Measurements from ENCODE around the gene PRKCB.

PRKCB gene

GRCh38 chr16:23836078-23836403, 258 bp downstream of the PRKCB start:
- in situ Hi-C loops (cut with MboI; ENCODE audit: low sequenced_read_pairs) = no loop called here

GRCh38 chr16:23836404-23837311, 875 bp downstream of the PRKCB start:
- in situ Hi-C loops (cut with MboI; ENCODE audit: low sequenced_read_pairs) = no loop called here

DNA sequence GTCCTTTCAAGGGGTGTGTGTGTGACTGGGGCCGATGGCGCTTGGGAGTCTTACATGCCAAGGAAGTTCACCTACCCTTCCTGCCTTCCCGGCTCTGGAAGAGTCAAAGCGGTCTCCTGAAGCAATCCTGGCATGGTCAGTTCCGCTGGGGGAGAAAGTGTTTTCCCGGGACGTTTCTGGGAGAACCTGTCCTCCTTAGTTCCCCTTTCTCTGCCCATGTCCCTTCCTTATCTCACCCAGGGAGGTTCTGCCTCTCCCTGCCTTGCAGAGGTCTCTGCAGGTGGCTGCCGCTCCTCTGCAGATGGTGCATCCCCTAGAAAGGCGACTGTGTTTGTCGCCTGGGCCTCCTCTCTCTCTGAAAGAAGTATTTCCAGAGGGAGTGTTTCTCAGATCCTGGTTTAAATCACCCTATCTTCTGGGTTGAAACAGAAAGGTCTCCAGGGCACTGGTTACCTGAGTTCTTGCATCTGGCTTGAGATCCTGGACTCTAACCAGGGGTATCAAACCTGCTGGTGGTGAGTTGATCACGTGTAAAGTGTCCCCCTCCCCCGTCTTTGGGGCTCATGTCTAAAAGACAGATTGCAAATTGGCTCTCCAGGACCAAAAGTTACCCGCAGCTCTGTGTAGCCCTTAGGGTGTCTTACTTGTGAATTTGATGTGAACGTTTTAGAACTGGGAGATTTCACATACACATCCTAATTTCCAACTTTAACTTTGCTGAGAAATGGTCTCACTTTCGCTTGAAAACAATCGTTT, 1.9 kb downstream of the PRKCB start:
- in situ Hi-C loops (cut with MboI; ENCODE audit: low sequenced_read_pairs) = no loop called here

DNA sequence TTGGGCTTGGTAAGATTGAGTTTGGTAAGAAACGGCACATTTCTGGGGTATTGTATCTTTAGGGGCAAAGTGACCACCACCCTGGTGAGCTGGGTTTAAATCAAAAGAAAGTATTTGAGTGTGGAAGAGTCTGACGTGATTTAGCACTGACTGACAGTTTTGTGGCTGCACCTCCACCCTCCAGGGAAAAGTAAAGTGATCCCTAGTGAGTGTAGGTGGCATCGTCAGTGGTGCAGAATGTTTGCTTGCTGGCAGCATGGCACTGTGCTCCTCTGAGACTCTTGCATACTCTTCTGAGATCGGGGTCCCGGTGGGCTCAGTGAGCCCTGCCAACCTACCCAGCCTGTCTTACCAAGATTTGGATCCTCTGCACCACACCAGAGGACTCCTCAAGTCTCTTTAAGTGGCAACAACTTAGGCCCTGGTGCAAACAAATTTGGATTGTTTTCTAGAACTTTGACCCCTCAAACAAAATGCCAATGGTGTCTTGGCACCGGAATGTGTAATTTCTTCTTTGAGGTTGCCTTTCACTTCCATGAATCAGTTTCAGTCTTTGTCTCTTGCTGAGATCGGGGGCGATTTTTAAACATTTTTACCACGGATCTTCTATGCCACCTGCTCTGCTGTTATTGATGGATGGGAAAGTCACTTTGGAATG, 2.8 kb downstream of the PRKCB start:
- in situ Hi-C loops (cut with MboI; ENCODE audit: low sequenced_read_pairs) = no loop called here

DNA sequence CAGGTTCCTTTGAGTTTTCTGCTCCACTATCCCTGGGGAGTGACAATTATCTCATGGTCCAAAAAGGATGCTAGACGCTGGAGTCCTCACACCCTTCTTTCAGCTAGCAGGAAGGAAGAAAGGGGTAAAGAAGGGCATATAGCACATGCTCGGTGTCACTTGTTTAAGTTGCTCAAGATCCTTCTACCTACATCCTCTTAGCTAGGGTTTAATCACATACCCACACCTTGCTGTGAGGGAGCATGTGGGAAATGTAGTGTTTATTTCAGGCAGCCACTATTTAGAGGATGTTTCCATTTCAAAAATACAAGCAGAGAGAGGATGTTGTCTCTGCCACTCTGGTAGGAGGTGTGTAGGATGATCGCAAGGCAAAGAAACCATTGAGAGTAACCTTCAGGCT, 4.5 kb downstream of the PRKCB start:
- in situ Hi-C loops (cut with MboI; ENCODE audit: low sequenced_read_pairs) = no loop called here

DNA sequence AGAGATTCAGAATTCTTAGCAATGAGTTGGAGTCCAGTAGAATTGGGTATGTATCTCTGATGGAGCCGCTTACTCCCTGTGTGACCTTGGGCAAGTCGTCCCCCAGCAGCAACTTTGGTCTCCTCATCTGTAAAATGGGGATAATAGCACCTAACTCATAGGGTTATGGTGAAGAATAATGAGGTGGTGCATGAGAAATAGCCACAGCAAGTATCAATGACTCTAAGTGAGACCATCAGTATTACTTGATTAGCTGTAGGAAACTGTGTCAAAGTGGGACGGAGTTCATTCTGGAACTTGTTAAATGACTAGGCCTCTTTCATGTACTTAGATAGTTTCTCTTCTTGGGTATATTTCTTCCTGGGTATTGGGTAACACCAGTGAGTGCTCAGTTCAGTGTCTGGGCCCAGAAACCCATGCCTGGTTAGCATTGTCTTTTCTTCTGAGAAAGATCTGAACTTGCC, 6.4 kb downstream of the PRKCB start:
- in situ Hi-C loops (cut with MboI; ENCODE audit: low sequenced_read_pairs) = no loop called here

DNA sequence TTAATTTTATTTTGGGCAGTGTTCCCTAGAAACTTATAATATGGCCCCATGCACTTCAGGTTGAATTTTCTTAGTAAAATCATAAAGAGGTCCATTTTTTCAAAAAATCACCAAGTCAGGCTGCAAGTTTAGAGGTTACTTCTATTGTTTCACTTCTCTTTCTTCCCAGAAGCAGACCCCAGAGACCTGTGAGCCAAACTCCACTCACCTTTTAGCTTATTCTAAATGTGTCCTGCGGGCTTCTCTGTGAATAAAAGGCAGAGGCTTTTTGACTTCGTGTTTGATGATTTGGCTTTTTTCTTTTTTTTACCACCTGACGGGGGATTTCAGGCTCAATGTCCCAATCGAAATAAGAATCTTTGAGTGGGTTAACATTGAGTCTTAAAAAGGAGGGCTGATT, 7.4 kb downstream of the PRKCB start:
- in situ Hi-C loops (cut with MboI; ENCODE audit: low sequenced_read_pairs) = no loop called here

- in situ Hi-C loops (cut with MboI; ENCODE audit: low sequenced_read_pairs) = no loop called here
These were observed 11.5 kb downstream of the PRKCB start for GRCh38 chr16:23847251-23847650.

- in situ Hi-C loops (cut with MboI; ENCODE audit: low sequenced_read_pairs) = no loop called here
These were observed 12.2 kb downstream of the PRKCB start for GRCh38 chr16:23847948-23848347.

DNA sequence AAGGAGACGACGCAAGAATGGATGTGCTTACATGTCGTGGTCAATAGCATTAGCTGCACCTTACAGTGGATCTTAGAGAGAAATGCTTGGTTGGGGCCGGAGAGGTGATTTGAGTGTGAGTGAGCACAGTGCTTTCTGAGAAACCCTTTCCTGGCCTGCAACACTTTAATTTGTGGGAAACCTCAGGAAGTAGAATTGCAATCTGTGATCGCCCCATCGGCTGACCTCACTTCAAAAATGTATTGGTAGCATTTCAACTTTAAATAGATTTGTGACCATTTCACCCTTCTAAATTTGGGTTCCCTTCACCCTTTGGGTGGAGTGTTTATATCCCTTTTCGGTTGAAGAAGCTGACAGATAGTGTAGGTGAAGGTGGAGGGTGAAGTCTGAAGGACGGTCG, 13.2 kb downstream of the PRKCB start:
- in situ Hi-C loops (cut with MboI; ENCODE audit: low sequenced_read_pairs) = no loop called here

DNA sequence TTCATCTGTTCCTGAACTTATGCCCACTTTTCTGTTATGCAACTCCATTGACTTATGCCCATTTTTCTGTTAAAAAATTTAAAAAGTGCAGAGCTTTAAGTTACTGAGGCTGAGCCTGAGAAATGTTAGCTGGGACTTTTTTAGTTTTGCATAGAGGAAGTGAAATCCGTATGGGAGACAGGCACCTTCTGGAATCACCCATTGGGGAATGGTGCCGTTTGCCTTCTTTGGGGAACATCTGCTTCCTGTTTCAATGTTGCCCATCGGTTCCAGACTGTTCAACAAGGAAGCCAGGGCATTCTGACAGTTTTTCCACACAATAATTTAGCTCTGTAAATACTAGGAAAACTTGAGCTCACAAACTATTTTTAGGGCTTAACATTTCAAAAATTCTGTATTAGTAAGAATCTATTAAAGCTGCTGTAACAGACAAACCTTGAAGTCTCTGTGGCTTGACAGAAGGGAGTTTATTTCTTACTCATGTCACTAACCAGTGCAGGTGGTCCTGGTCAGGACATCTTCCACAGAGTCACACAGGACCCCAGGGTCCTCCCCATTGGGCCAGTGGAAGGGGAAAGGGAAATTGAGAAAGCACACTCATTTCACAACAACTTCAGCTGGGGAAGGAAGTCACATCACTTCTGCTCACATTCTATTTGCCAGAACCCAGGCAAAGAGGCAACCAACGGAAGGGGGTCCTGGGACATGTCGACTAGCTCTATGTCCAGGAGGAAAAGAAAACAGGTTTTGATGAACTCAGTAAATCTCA, 17.2 kb downstream of the PRKCB start:
- in situ Hi-C loops (cut with MboI; ENCODE audit: low sequenced_read_pairs) = no loop called here

DNA sequence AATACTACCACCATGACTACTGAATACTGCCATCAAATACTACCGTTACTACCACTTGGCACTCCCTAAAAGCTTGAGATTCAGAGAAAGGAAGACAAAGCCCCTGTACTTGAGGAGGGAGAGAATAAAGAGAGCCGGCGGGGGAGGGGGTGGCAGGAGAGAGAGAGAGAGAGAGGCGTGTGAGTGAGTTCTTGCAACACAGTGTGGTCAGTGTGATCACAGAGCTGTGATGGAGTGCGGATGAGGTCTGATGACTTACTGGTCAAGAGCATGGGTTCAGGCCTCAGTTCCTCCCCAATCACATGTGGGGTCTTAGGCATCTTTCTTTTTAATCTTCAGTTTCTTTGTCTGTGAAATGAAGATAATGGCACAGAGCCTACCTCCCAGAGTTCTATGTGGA, 19.2 kb downstream of the PRKCB start:
- in situ Hi-C loops (cut with MboI; ENCODE audit: low sequenced_read_pairs) = no loop called here

GRCh38 chr16:23856251-23856709, 20.5 kb downstream of the PRKCB start:
- in situ Hi-C loops (cut with MboI; ENCODE audit: low sequenced_read_pairs) = no loop called here

- in situ Hi-C loops (cut with MboI; ENCODE audit: low sequenced_read_pairs) = no loop called here
These were observed 21.6 kb downstream of the PRKCB start for GRCh38 chr16:23857256-23857880.

- in situ Hi-C loops (cut with MboI; ENCODE audit: low sequenced_read_pairs) = no loop called here
These were observed 22.1 kb downstream of the PRKCB start for GRCh38 chr16:23857881-23858269.

- in situ Hi-C loops (cut with MboI; ENCODE audit: low sequenced_read_pairs) = no loop called here
These were observed 22.8 kb downstream of the PRKCB start for GRCh38 chr16:23858542-23858941.

GRCh38 chr16:23859713-23860269, 24.0 kb downstream of the PRKCB start:
- in situ Hi-C loops (cut with MboI; ENCODE audit: low sequenced_read_pairs) = no loop called here

GRCh38 chr16:23861874-23862273, 26.1 kb downstream of the PRKCB start:
- in situ Hi-C loops (cut with MboI; ENCODE audit: low sequenced_read_pairs) = no loop called here

- in situ Hi-C loops (cut with MboI; ENCODE audit: low sequenced_read_pairs) = no loop called here
These were observed 26.8 kb downstream of the PRKCB start for GRCh38 chr16:23862556-23862955.

Data from hTERT RPE-1 (cell line).